Neural progenitor cell (in vitro differentiated cells): ENCODE measurements around the gene SHANK3. TPM values are rescaled to one million over a fixed set of nuclear protein-coding genes. Genes with fewer than 3 reads are reported as not detected.

Source experiments
- DNase-seq: peaks from one replicate; pipeline ENCODE4 v3.0.0-alpha.2; 2016; ENCODE audit warnings: low spot score
- H2AFZ ChIP-seq: fragments of 200-600 bp; sonication (generic); replicated peaks from 2 replicates; pipeline ENCODE4 v1.6.1; 2016; ENCODE audit warnings: antibody characterized with exemption
- H3F3A ChIP-seq: fragments of 200-600 bp; sonication (generic); 2 replicates; pipeline ENCODE4 v1.6.1; 2016; ENCODE audit warnings: antibody characterized with exemption, low read depth
- H3K27ac ChIP-seq: fragments of 200-600 bp; sonication (generic); 2 replicates; pipeline ENCODE4 v1.5.1; 2016; ENCODE audit warnings: mild to moderate bottlenecking
- H3K27me3 ChIP-seq: fragments of 200-600 bp; sonication (generic); 2 replicates; pipeline ENCODE4 v1.6.1; 2016; ENCODE audit warnings: mild to moderate bottlenecking, moderate library complexity
- H3K36me3 ChIP-seq: fragments of 200-600 bp; sonication (generic); 2 replicates; pipeline ENCODE4 v1.5.1; 2016
- H3K4me1 ChIP-seq: fragments of 200-600 bp; sonication (generic); 2 replicates; pipeline ENCODE4 v1.6.1; 2016; ENCODE audit warnings: mixed run types
- H3K4me2 ChIP-seq: fragments of 200-600 bp; sonication (generic); 2 replicates; pipeline ENCODE4 v1.6.1; 2016
- H3K4me3 ChIP-seq: fragments of 200-600 bp; sonication (generic); 2 replicates; pipeline ENCODE4 v1.5.1; 2016
- H3K79me2 ChIP-seq: fragments of 200-600 bp; sonication (generic); 2 replicates; pipeline ENCODE4 v1.6.1; 2016; ENCODE audit warnings: low read depth
- H3K9ac ChIP-seq: fragments of 200-600 bp; sonication (generic); 2 replicates; pipeline ENCODE4 v1.6.1; 2016
- H3K9me3 ChIP-seq: fragments of 200-600 bp; sonication (generic); 2 replicates; pipeline ENCODE4 v1.5.1; 2016; ENCODE audit warnings: low read depth
- H4K20me1 ChIP-seq: fragments of 200-600 bp; sonication (generic); 2 replicates; pipeline ENCODE4 v1.6.1; 2016; ENCODE audit warnings: low read depth
- H3K27ac Mint-ChIP-seq: 3 replicates; pipeline ENCODE4 v1.8.0; 2021; ENCODE audit warnings: mixed read lengths
- H3K27me3 Mint-ChIP-seq: 2 replicates; pipeline ENCODE4 v1.8.0; 2022; ENCODE audit warnings: low read depth, mild to moderate bottlenecking, inconsistent platforms, moderate library complexity, mixed read lengths; ENCODE audit not compliant: insufficient read depth
- H3K36me3 Mint-ChIP-seq: 3 replicates; pipeline ENCODE4 v1.8.0; 2021; ENCODE audit warnings: mixed read lengths
- H3K4me1 Mint-ChIP-seq: 3 replicates; pipeline ENCODE4 v1.8.0; 2021; ENCODE audit warnings: mixed read lengths
- H3K4me3 Mint-ChIP-seq: 3 replicates; pipeline ENCODE4 v1.8.0; 2021; ENCODE audit warnings: mild to moderate bottlenecking, moderate library complexity, mixed read lengths
- H3K9me3 Mint-ChIP-seq: 3 replicates; pipeline ENCODE4 v1.8.0; 2020; ENCODE audit warnings: mixed read lengths
- CTCF ChIP-seq: fragments of 200-600 bp; sonication (generic); IDR thresholded peaks from 2 replicates; pipeline ENCODE4 v1.5.1; 2017; ENCODE audit warnings: antibody characterized with exemption, mild to moderate bottlenecking
- EZH2 ChIP-seq: fragments of 200-600 bp; sonication (generic); IDR thresholded peaks from 2 replicates; pipeline ENCODE4 v1.6.1; 2017; ENCODE audit warnings: antibody characterized with exemption, mild to moderate bottlenecking, moderate library complexity
- EZH2phosphoT487 ChIP-seq: fragments of 200-600 bp; sonication (generic); IDR thresholded peaks from 2 replicates; pipeline ENCODE4 v1.6.1; 2017; ENCODE audit warnings: antibody characterized with exemption
- total RNA-seq: library from RNA; depleted of rRNA; stranded (reverse); fragments of >200 nt; gene quantifications from 2 replicates; pipeline ENCODE4 v1.2.3, GENCODE V29; 2015; ENCODE audit warnings: low replicate concordance

Gene SHANK3
- total RNA-seq, 1 donor from 2014 or later, result 0.65 TPM

GRCh38 chr22:50660306-50660705 is 12.3 kb upstream of the SHANK3 start:
- Mint-ChIP-seq H3K27me3 (peaks cover 7% of the 10 kb centered on the region), H3K4me1 (peaks cover 3% of the 10 kb centered on the region), H3K27ac (no peak overlapping the region), H3K4me3 (no peak overlapping the region), H3K9me3 (peaks cover 13% of the 10 kb centered on the region), H3K36me3 (peaks cover 2% of the 10 kb centered on the region)
- Histone ChIP-seq H3K36me3 (no peaks in the 10 kb centered on the region), H3K27me3 (peaks cover 25% of the 10 kb centered on the region), H3K9ac (no peak overlapping the region), H3K4me1 (no peaks in the 10 kb centered on the region), H3K4me3 (no peak overlapping the region), H3K79me2 (no peaks in the 10 kb centered on the region), H3K9me3 (no peaks in the 10 kb centered on the region), H4K20me1 (no peaks in the 10 kb centered on the region), H3K4me2 (no peak overlapping the region), H3F3A (no peaks in the 10 kb centered on the region), H3K27ac (no peak overlapping the region), H2AFZ (no peak overlapping the region)
- no peak for DNase-seq
- no peak for TF ChIP-seq CTCF
- no peak for TF ChIP-seq EZH2phosphoT487
- TF ChIP-seq EZH2, result no peak

- Histone ChIP-seq H3K36me3 (no peaks in the 10 kb centered on the region), H3K4me1 (no peaks in the 10 kb centered on the region), H3K4me3 (no peak overlapping the region), H3K4me2 (no peak overlapping the region), H3K9me3 (no peaks in the 10 kb centered on the region), H4K20me1 (no peaks in the 10 kb centered on the region), H3K9ac (no peak overlapping the region), H3F3A (no peaks in the 10 kb centered on the region), H3K27me3 (peaks cover 26% of the 10 kb centered on the region), H2AFZ (no peak overlapping the region), H3K79me2 (no peaks in the 10 kb centered on the region), H3K27ac (no peak overlapping the region)
- H3K4me3 Mint-ChIP-seq, result no peak overlapping the region
- H3K36me3 Mint-ChIP-seq, result peaks cover 2% of the 10 kb centered on the region
- peaks cover 5% of the 10 kb centered on the region for H3K27me3 Mint-ChIP-seq
- H3K9me3 Mint-ChIP-seq, result peaks cover 7% of the 10 kb centered on the region
- no peak overlapping the region for H3K27ac Mint-ChIP-seq
- no peak for TF ChIP-seq EZH2phosphoT487
- H3K4me1 Mint-ChIP-seq, result no peaks in the 10 kb centered on the region
- no peak for DNase-seq
These were observed 7.4 kb upstream of the SHANK3 start for GRCh38 chr22:50665212-50665611.

GRCh38 chr22:50665738-50666137 is 6.9 kb upstream of the SHANK3 start:
- H3K9me3 Mint-ChIP-seq, result peaks cover 2% of the 10 kb centered on the region
- no peak overlapping the region for H2AFZ ChIP-seq
- no peak overlapping the region for H3K4me3 Mint-ChIP-seq
- H3K27me3 ChIP-seq, result peaks cover 22% of the 10 kb centered on the region
- no peaks in the 10 kb centered on the region for H3K9me3 ChIP-seq
- H4K20me1 ChIP-seq, result no peaks in the 10 kb centered on the region
- no peaks in the 10 kb centered on the region for H3K4me1 ChIP-seq
- peaks cover 5% of the 10 kb centered on the region for H3K4me1 Mint-ChIP-seq
- H3F3A ChIP-seq, result no peaks in the 10 kb centered on the region
- no peak overlapping the region for H3K27ac Mint-ChIP-seq
- no peak for DNase-seq
- no peak overlapping the region for H3K27ac ChIP-seq
- H3K4me2 ChIP-seq, result no peak overlapping the region
- H3K9ac ChIP-seq, result no peak overlapping the region
- H3K36me3 ChIP-seq, result no peaks in the 10 kb centered on the region
- peaks cover 7% of the 10 kb centered on the region for H3K27me3 Mint-ChIP-seq
- no peak overlapping the region for H3K4me3 ChIP-seq
- no peaks in the 10 kb centered on the region for H3K79me2 ChIP-seq
- TF ChIP-seq EZH2phosphoT487 (no peak), EZH2 (no peak), CTCF (no peak)
- H3K36me3 Mint-ChIP-seq, result peaks cover 2% of the 10 kb centered on the region

- no peak for TF ChIP-seq CTCF
- TF ChIP-seq EZH2phosphoT487, result no peak
- TF ChIP-seq EZH2, result no peak
- H3K79me2 ChIP-seq, result no peaks in the 10 kb centered on the region
- H3K27me3 ChIP-seq, result peaks cover 38% of the 10 kb centered on the region
- H3K36me3 ChIP-seq, result no peaks in the 10 kb centered on the region
- Mint-ChIP-seq H3K36me3 (peaks cover 4% of the 10 kb centered on the region), H3K9me3 (no peaks in the 10 kb centered on the region), H3K27ac (peak overlapping the region; percentile 6), H3K4me1 (peaks cover 27% of the 10 kb centered on the region), H3K27me3 (peaks cover 20% of the 10 kb centered on the region), H3K4me3 (peak overlapping the region; percentile 5)
- peaks cover 16% of the 10 kb centered on the region for H3F3A ChIP-seq
- no peak overlapping the region for H3K9ac ChIP-seq
- no peak overlapping the region for H2AFZ ChIP-seq
- no peaks in the 10 kb centered on the region for H3K9me3 ChIP-seq
- H3K4me2 ChIP-seq, result no peak overlapping the region
- no peak overlapping the region for H3K27ac ChIP-seq
- peaks cover 5% of the 10 kb centered on the region for H4K20me1 ChIP-seq
- no peak overlapping the region for H3K4me3 ChIP-seq
- H3K4me1 ChIP-seq, result peaks cover 6% of the 10 kb centered on the region
- no peak for DNase-seq
These were observed 2.1 kb upstream of the SHANK3 start for GRCh38 chr22:50670513-50670912.
